ENCODE results near the gene EXOC3.

EXOC3 gene

DNA sequence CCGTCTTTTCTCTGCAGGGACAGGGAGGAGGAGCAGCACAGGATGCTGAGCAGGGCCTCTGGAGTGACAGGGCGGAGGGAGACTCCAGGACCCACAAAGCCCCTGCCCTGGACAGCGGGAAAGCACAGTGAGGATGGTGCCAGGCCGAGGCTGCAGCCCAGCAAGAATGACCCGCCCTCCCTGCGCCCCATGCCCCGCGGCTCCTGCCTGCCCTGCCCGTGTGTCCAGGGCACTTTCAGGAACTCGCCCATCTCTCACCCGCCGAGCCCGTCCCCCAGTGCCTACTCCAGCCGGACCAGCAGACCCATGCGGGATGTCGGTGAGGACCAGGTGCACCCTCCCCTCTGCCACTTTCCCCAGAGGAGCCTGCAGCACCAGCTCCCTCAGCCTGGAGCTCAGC is 9.1 kb upstream of the EXOC3 start:
- WGBS (ENCODE audit: insufficient coverage, insufficient read length), result no CpG with 5 or more reads among the region's 16 CpGs
- no peaks in the 10 kb centered on the region for H3K27me3 ChIP-seq (ENCODE audit: control insufficient read depth, insufficient read depth, low read length)
- H3K4me3 ChIP-seq (ENCODE audit: low read length), result no peak overlapping the region
- no peak for DNase-seq (ENCODE audit: low read depth, low spot score)
- no peaks in the 10 kb centered on the region for H3K9me3 ChIP-seq (ENCODE audit: control insufficient read depth, insufficient read depth, low read length)
- H3K36me3 ChIP-seq (ENCODE audit: control insufficient read depth, insufficient read depth, low read length), result no peaks in the 10 kb centered on the region
- no peak overlapping the region for H3K27ac ChIP-seq (ENCODE audit: low read length)
- H3K4me1 ChIP-seq (ENCODE audit: control insufficient read depth, insufficient read depth, low read length), result peaks cover 2% of the 10 kb centered on the region; the same call in 1 of the 2 replicates

DNA sequence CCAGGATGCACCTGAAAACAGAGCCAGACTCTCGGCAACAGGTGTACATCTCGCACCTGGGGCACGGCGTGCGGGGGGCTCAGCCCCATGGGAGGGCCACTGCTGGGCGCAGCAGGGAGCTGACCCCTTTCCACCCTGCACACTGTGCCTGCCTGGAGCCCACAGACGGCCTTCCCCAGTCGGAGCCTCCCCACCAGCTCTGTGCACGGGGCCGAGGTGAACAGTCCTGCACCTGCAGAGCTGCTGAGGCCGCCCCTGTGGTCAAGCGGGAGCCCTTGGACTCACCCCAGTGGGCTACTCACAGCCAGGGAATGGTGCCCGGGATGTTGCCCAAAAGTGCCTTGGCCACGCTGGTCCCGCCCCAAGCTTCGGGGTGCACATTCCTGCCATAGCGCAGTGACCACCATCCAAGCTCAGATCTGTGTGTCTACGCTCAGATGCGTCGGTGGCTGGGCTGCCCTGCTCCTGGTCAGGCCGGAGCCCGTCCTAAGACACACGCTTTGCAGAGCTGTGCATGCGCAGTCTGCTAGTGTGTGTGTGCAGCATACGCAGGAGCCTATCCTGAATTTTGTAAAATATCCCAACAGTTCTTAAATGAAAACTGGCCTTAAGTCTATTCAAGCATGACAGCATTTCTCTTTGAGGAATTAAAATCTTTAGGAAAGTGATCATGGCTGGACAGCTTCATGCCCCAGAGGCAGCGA is 8.4 kb upstream of the EXOC3 start:
- Histone ChIP-seq H3K4me1 (ENCODE audit: control insufficient read depth, insufficient read depth, low read length) (peaks cover 2% of the 10 kb centered on the region; the same call in 1 of the 2 replicates), H3K36me3 (ENCODE audit: control insufficient read depth, insufficient read depth, low read length) (no peaks in the 10 kb centered on the region), H3K27ac (ENCODE audit: low read length) (no peak overlapping the region), H3K4me3 (ENCODE audit: low read length) (no peak overlapping the region), H3K27me3 (ENCODE audit: control insufficient read depth, insufficient read depth, low read length) (no peaks in the 10 kb centered on the region), H3K9me3 (ENCODE audit: control insufficient read depth, insufficient read depth, low read length) (no peaks in the 10 kb centered on the region)
- no CpG with 5 or more reads among the region's 26 CpGs for WGBS (ENCODE audit: insufficient coverage, insufficient read length)
- no peak for DNase-seq (ENCODE audit: low read depth, low spot score)

DNA sequence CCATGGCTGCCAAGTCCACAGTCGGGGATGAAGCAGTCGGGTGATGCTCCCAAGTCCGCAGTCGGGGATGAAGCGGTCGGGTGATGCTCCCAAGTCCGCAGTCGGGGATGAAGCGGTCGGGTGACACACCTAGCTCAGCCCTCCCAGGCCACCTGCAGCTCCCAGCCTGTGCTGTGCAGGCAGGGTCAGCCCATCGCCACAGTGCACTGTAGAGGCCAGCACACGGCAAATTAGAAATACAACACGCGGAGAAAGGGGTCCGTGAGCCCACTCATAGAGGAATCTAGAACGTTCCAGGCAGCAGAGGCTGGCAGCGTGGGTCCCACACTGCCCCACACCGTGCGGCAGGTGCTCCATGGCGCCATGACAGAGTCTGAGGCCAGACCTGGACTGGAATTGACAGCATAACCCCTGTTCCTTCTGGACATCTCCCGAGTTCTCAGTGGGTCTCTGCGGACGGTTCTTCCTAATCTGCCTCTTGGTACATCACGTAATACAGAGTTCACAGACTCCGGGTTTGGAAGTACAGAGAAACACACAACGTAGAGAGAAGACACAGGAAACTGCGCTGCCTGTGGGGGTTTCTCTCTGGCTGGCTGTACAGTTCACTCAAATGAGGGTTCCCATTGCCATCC is 7.7 kb upstream of the EXOC3 start:
- Histone ChIP-seq H3K4me3 (ENCODE audit: low read length) (no peak overlapping the region), H3K36me3 (ENCODE audit: control insufficient read depth, insufficient read depth, low read length) (no peaks in the 10 kb centered on the region), H3K9me3 (ENCODE audit: control insufficient read depth, insufficient read depth, low read length) (no peaks in the 10 kb centered on the region), H3K27me3 (ENCODE audit: control insufficient read depth, insufficient read depth, low read length) (no peaks in the 10 kb centered on the region), H3K4me1 (ENCODE audit: control insufficient read depth, insufficient read depth, low read length) (peaks cover 2% of the 10 kb centered on the region; the same call in 1 of the 2 replicates), H3K27ac (ENCODE audit: low read length) (no peak overlapping the region)
- WGBS (ENCODE audit: insufficient coverage, insufficient read length), result no CpG with 5 or more reads among the region's 27 CpGs
- no peak for DNase-seq (ENCODE audit: low read depth, low spot score)

DNA sequence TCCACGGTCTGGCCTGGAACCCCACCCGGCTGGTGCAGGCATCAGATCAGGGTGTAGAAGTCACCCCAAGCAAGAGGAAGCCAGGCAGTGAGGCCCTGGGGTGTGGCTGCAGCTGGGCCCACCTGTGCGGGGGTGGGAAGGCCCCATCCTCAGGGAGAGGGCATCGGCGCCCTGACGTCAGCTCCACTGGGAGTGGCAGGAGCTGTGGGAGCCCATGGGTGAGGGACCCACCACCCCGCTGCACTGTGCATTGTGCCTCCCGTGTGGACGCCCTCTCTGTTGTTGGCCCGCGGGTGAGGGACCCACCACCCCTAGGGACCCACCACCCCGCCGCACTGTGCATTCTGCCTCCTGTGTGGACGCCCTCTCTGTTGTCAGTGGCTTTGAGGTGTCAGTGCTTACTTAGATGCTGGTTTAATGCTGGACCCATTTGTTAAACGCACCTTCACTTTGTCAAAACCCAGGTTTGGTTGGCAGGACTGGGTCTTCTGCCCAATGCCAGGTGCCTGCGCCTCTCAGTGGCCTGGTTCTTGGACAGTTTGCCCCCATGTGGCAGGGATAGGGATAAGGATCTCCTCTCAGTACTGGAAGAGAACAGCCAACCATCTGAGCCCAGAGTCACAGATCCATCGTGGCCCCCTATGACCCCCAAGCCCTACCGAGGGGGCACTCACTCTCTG is 6.9 kb upstream of the EXOC3 start:
- H3K9me3 ChIP-seq (ENCODE audit: control insufficient read depth, insufficient read depth, low read length), result no peaks in the 10 kb centered on the region
- no peaks in the 10 kb centered on the region for H3K27me3 ChIP-seq (ENCODE audit: control insufficient read depth, insufficient read depth, low read length)
- DNase-seq (ENCODE audit: low read depth, low spot score), result no peak
- H3K27ac ChIP-seq (ENCODE audit: low read length), result no peak overlapping the region
- WGBS (ENCODE audit: insufficient coverage, insufficient read length), result no CpG with 5 or more reads among the region's 18 CpGs
- no peaks in the 10 kb centered on the region for H3K36me3 ChIP-seq (ENCODE audit: control insufficient read depth, insufficient read depth, low read length)
- H3K4me3 ChIP-seq (ENCODE audit: low read length), result no peak overlapping the region
- peaks cover 2% of the 10 kb centered on the region; the same call in 1 of the 2 replicates for H3K4me1 ChIP-seq (ENCODE audit: control insufficient read depth, insufficient read depth, low read length)

DNA sequence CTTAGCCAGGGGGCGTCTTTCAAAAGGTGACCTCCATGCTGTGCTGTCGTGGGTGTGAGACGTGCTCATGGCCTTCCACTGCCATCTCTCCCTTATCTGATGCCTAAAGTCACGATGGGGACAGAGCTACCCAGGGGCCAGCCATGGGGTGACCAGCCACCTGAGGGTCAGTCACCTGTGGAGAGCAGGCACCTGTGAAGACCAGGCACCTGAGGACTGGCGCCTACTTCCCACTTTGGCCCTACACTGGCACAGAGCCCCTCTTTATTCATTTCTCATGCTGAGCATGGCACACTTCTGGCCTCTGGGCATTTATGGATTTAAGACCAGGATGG is 6.4 kb upstream of the EXOC3 start:
- Histone ChIP-seq H3K9me3 (ENCODE audit: control insufficient read depth, insufficient read depth, low read length) (no peaks in the 10 kb centered on the region), H3K27me3 (ENCODE audit: control insufficient read depth, insufficient read depth, low read length) (no peaks in the 10 kb centered on the region), H3K4me1 (ENCODE audit: control insufficient read depth, insufficient read depth, low read length) (peaks cover 2% of the 10 kb centered on the region; the same call in 1 of the 2 replicates), H3K36me3 (ENCODE audit: control insufficient read depth, insufficient read depth, low read length) (no peaks in the 10 kb centered on the region), H3K27ac (ENCODE audit: low read length) (no peak overlapping the region), H3K4me3 (ENCODE audit: low read length) (no peak overlapping the region)
- no CpG with 5 or more reads among the region's 5 CpGs for WGBS (ENCODE audit: insufficient coverage, insufficient read length)
- DNase-seq (ENCODE audit: low read depth, low spot score), result no peak

DNA sequence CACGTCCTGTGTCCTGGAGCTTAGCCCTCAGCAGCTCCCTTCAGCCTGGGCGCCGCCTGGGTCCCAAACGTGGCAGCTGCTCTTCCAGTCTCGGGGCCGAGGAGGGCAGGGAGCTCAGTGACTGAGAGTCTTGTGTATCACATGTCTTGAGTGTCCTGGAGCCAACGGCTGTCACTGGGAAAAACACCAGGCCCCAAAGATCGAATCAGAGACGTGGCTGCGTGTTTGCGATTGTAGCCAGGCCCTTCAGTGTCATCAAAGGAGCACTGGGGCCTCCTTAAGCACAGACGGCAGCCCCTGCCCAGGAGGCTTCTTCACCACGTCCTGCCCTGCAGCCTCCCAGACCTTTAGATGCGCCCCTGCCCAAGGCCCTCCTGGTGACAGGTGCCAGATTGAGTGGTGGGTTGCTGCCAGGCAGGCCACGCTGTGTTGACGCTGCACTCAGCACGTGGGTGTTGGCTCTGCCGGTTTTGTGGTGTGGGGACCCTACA is 5.7 kb upstream of the EXOC3 start:
- no peak for DNase-seq (ENCODE audit: low read depth, low spot score)
- no peaks in the 10 kb centered on the region for H3K36me3 ChIP-seq (ENCODE audit: control insufficient read depth, insufficient read depth, low read length)
- H3K4me3 ChIP-seq (ENCODE audit: low read length), result no peak overlapping the region
- H3K27ac ChIP-seq (ENCODE audit: low read length), result no peak overlapping the region
- H3K9me3 ChIP-seq (ENCODE audit: control insufficient read depth, insufficient read depth, low read length), result no peaks in the 10 kb centered on the region
- peaks cover 2% of the 10 kb centered on the region; the same call in 1 of the 2 replicates for H3K4me1 ChIP-seq (ENCODE audit: control insufficient read depth, insufficient read depth, low read length)
- no peaks in the 10 kb centered on the region for H3K27me3 ChIP-seq (ENCODE audit: control insufficient read depth, insufficient read depth, low read length)
- no CpG with 5 or more reads among the region's 18 CpGs for WGBS (ENCODE audit: insufficient coverage, insufficient read length)

DNA sequence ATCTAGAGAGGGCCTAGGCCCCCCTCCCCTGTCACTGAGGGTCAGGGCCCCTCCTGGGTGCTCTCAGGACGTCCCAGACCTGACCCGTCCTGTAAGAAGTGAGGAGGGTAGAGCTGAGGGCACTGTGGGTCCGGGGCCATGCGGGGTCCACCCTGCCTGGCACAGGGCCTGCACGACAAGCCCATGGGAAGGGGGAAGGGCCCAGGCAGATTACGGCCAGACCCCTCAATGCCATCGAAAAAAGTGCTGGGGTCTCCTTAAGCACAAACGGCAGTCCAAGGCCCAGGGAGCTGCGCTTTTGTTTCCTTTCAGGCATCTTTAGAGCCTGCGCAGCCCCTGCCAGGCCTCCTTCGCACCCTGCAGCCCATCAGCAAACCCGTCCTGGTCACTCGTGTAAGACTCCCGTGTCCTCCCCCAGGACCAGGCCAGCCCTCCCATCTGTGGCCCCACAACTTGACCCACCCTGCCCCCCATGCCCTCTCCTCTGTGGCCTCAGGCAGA is 4.4 kb upstream of the EXOC3 start:
- no peaks in the 10 kb centered on the region for H3K9me3 ChIP-seq (ENCODE audit: control insufficient read depth, insufficient read depth, low read length)
- H3K36me3 ChIP-seq (ENCODE audit: control insufficient read depth, insufficient read depth, low read length), result no peaks in the 10 kb centered on the region
- DNase-seq (ENCODE audit: low read depth, low spot score), result no peak
- no CpG with 5 or more reads among the region's 14 CpGs for whole genome bisulfite sequencing (ENCODE audit: insufficient coverage, insufficient read length)
- no peaks in the 10 kb centered on the region for H3K27me3 ChIP-seq (ENCODE audit: control insufficient read depth, insufficient read depth, low read length)
- no peak overlapping the region for H3K4me3 ChIP-seq (ENCODE audit: low read length)
- H3K4me1 ChIP-seq (ENCODE audit: control insufficient read depth, insufficient read depth, low read length), result peaks cover 4% of the 10 kb centered on the region; the same call in 1 of the 2 replicates
- no peak overlapping the region for H3K27ac ChIP-seq (ENCODE audit: low read length)

DNA sequence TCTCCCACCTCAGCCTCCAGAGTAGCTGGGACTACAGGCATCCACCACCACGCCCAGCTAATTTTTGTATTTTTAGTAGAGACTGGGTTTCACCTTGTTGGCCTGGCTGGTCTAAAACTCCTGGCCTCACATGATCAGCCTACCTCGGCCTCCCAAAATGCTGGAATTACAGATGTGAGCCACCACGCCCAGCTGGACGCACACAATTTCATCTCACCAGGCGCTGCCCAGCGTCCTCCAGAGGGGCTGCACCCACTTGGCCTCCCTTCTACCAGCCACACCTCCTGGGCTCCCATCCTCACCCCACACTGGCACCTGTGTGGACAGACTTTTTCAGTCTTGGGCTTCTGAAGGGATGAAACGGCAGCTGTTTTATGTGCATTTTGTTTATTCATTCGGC is 3.8 kb upstream of the EXOC3 start:
- DNase-seq (ENCODE audit: low read depth, low spot score), result no peak
- Histone ChIP-seq H3K27me3 (ENCODE audit: control insufficient read depth, insufficient read depth, low read length) (no peaks in the 10 kb centered on the region), H3K4me1 (ENCODE audit: control insufficient read depth, insufficient read depth, low read length) (peaks cover 6% of the 10 kb centered on the region), H3K36me3 (ENCODE audit: control insufficient read depth, insufficient read depth, low read length) (no peaks in the 10 kb centered on the region), H3K9me3 (ENCODE audit: control insufficient read depth, insufficient read depth, low read length) (no peaks in the 10 kb centered on the region), H3K4me3 (ENCODE audit: low read length) (no peak overlapping the region), H3K27ac (ENCODE audit: low read length) (no peak overlapping the region)
- no CpG with 5 or more reads among the region's 8 CpGs for WGBS (ENCODE audit: insufficient coverage, insufficient read length)

DNA sequence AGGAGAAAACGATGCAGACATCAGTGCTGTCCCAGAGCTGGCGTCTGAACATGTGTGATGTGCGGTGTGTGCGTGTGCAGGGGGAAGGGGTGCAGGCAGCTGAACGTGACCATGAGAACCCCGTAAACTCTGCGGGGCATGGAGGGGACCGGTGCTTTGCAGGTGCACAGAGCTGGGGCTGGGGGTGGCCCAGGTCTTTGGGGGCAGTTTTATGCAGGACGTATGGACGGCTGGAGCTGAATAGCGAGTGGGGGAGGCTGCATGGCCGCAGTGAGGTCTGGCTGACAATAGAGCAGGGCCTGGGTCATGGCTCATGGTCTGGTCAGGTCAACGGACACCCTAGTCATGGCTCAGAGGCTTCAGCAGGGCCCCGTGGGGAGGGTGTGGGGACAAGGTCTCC is 3.3 kb upstream of the EXOC3 start:
- WGBS (ENCODE audit: insufficient coverage, insufficient read length), result no CpG with 5 or more reads among the region's 14 CpGs
- no peak overlapping the region for H3K27ac ChIP-seq (ENCODE audit: low read length)
- H3K4me3 ChIP-seq (ENCODE audit: low read length), result no peak overlapping the region
- H3K27me3 ChIP-seq (ENCODE audit: control insufficient read depth, insufficient read depth, low read length), result no peaks in the 10 kb centered on the region
- no peak for DNase-seq (ENCODE audit: low read depth, low spot score)
- no peaks in the 10 kb centered on the region for H3K9me3 ChIP-seq (ENCODE audit: control insufficient read depth, insufficient read depth, low read length)
- H3K36me3 ChIP-seq (ENCODE audit: control insufficient read depth, insufficient read depth, low read length), result no peaks in the 10 kb centered on the region
- peaks cover 6% of the 10 kb centered on the region for H3K4me1 ChIP-seq (ENCODE audit: control insufficient read depth, insufficient read depth, low read length)

DNA sequence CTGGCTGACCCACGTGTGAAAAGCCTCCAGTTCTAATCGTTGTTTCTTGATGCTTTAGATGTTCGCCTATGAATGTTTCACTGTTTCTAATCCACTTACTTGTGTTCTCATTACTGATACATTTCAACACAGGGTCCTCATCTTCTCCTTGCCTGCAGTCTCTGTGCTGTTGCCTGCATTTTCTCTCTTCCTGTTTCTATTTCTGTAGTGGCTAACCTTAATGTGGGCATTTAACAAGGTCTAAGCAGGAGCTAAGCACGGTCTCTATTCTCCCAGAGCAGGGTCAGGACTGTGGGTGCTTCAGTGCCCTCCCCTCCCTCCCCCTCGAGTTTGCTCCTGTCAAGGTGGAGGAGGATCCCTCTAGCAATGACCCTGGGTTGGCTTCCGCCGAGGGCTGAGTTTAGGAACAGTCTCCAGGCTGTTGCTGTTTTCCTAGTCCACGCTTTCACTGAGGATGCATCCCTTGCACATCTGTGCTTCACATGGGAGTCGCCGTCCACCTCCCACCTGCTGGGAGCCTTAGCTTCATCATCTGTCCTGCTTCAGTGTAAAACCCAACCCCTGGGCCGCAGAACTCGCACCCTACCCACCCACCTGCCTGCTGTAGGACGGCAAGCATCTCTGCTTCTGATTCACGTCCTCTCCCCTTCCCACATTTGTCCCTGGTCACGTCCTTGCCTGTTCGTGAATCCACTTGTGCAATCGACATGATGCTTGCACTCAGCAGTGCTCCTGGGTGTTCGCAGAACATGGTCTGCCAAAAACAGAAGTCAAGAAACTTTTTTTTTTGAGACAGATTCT is 2.4 kb upstream of the EXOC3 start:
- WGBS (ENCODE audit: insufficient coverage, insufficient read length), result no CpG with 5 or more reads among the region's 18 CpGs
- peaks cover 6% of the 10 kb centered on the region for H3K4me1 ChIP-seq (ENCODE audit: control insufficient read depth, insufficient read depth, low read length)

More for the DNA sequence above, 2.4 kb upstream of the EXOC3 start:
- no peaks in the 10 kb centered on the region for H3K27me3 ChIP-seq (ENCODE audit: control insufficient read depth, insufficient read depth, low read length)
- no peak overlapping the region for H3K4me3 ChIP-seq (ENCODE audit: low read length)
- H3K9me3 ChIP-seq (ENCODE audit: control insufficient read depth, insufficient read depth, low read length), result no peaks in the 10 kb centered on the region
- no peak for DNase-seq (ENCODE audit: low read depth, low spot score)
- no peak overlapping the region for H3K27ac ChIP-seq (ENCODE audit: low read length)
- no peaks in the 10 kb centered on the region for H3K36me3 ChIP-seq (ENCODE audit: control insufficient read depth, insufficient read depth, low read length)

Data from iPS DF 6.9 (cell line).